ENCODE results near the gene SBF2. TPM values are rescaled to one million over a fixed set of nuclear protein-coding genes. Genes with fewer than 3 reads are reported as not detected.

Gene SBF2
- total and polyA plus RNA-seq, 9 of the 15 experiments (the other 6 are each of a cell fraction or from before 2014, with no cell fraction given) = 0.80 to 9.5 (median 5.0) TPM

DNA sequence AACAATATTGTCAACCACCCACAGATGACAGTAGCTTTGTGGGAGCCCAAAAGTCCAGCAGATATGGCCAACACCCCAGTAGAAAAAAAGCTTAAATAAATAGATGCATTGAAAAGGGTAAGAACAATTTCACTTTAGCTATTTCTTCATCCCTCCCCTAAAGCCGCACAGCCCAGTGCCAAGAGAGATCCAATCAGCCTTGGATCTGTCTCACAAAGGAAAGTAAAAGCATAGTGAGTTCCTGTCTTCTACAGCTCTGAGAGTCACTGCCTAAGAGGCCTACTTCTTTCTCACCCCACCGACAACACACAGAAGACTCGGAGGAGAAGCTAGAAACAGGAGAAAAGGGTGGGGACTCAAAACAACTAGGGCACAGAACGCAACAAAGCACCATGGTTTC, 196.4 kb downstream of the SBF2 start:
- ChIA-PET POLR2A (no interaction called here), CTCF (ENCODE audit: low intra/inter-chr PET ratio) (no interaction called here)
- Histone ChIP-seq H3K4me3 (no peak overlapping the region), H4K20me1 (replicated peaks; ENCODE audit: control insufficient read depth, insufficient read depth, low read length) (no peaks in the 10 kb centered on the region), H3K27ac (ENCODE audit: extremely low read depth, low read depth, low read length) (no peak overlapping the region), H3K9me1 (ENCODE audit: control insufficient read depth, insufficient read depth, low read length) (no peaks in the 10 kb centered on the region), H3K4me2 (ENCODE audit: insufficient read depth, low read length) (no peak overlapping the region), H3K27me3 (ENCODE audit: control insufficient read depth in 2 of 2, insufficient read depth in 2 of 2, low read length in 2 of 2) (no peaks in the 10 kb centered on the region), H3K9ac (ENCODE audit: insufficient read depth in 1 of 2, low read depth in 2 of 2, low read length in 2 of 2) (no peak overlapping the region), H3K79me2 (ENCODE audit: control insufficient read depth, insufficient read depth, low read length) (no peaks in the 10 kb centered on the region), H3K4me1 (replicated peaks in 1 of 2; ENCODE audit: control insufficient read depth in 2 of 2, insufficient read depth in 2 of 2, low read length in 2 of 2) (no peaks in the 10 kb centered on the region), H2AFZ (ENCODE audit: low read depth, low read length) (no peak overlapping the region), H3K9me3 (replicated peaks; ENCODE audit: control insufficient read depth, insufficient read depth, low read depth, low read length) (no peaks in the 10 kb centered on the region), H3K36me3 (ENCODE audit: control insufficient read depth, insufficient read depth, low read length) (no peaks in the 10 kb centered on the region)
- intact Hi-C loops (cut with micrococcal nuclease) (no loop called here), in situ Hi-C loops (cut with MboI) (no loop called here)
- no TSS peak for BruUV-seq (replicated peaks)
- FAIRE-seq (no peak), DNase-seq (ENCODE audit: extremely low read depth in 1 of 4, low spot score in 3 of 4) (no peak), ATAC-seq (no peak)
- 4% methylated on average over 4 of the region's 4 CpGs for WGBS (ENCODE audit: insufficient coverage, low coverage, missing lambda C conversion rate)
- TF ChIP-seq CREB3L1 (IDR thresholded peaks at IDR 0.05; ENCODE audit: borderline replicate concordance, low read depth) = no peak
- TF ChIP-seq, protein P1, sequence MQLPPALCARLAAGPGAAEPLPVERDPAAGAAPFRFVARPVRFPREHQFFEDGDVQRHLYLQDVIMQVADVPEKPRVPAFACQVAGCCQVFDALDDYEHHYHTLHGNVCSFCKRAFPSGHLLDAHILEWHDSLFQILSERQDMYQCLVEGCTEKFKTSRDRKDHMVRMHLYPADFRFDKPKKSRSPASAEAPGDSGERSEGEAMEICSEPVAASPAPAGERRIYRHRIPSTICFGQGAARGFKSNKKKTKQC (CRISPR knock-in tag; IDR thresholded peaks at IDR 0.05) = no peak
- TF ChIP-seq KHSRP (IDR thresholded peaks at IDR 0.05) = no peak
- TF ChIP-seq NONO (IDR thresholded peaks at IDR 0.05; ENCODE audit: low read depth in 2 of 2, low read length in 1 of 2) = no peak
- TF ChIP-seq ILF3 (IDR thresholded peaks at IDR 0.05; ENCODE audit: borderline replicate concordance) = no peak
- TF ChIP-seq ZNF282 (CRISPR knock-in tag; IDR thresholded peaks at IDR 0.05) = no peak
